ENCODE results near the gene TRAP1.
A peak's percentile ranks its signal among the peaks of the same experiment; 100 is the strongest.
"Not testable (repeated sequence)": the region's sequence is repeated elsewhere in the genome, so short reads cannot be mapped to it uniquely, and the experiment has no call there.

TRAP1 gene

GRCh38 chr16:3661922-3662321 is 55.4 kb downstream of the TRAP1 start:
- H3K4me1 Mint-ChIP-seq (ENCODE audit: low read depth) = peaks cover 25% of the 10 kb centered on the region
- no peak overlapping the region for H3K4me3 Mint-ChIP-seq
- H3K9me3 Mint-ChIP-seq = no peaks in the 10 kb centered on the region
- H3K27ac Mint-ChIP-seq = no peak overlapping the region
- H3K27me3 Mint-ChIP-seq = no peaks in the 10 kb centered on the region
- peaks cover 71% of the 10 kb centered on the region for H3K36me3 Mint-ChIP-seq (ENCODE audit: low read depth)

GRCh38 chr16:3661311-3661710 is 56.0 kb downstream of the TRAP1 start:
- Mint-ChIP-seq H3K4me3 (no peak overlapping the region), H3K4me1 (ENCODE audit: low read depth) (peaks cover 27% of the 10 kb centered on the region), H3K27ac (peak overlapping the region; percentile 59), H3K9me3 (no peaks in the 10 kb centered on the region), H3K36me3 (ENCODE audit: low read depth) (peaks cover 72% of the 10 kb centered on the region), H3K27me3 (no peaks in the 10 kb centered on the region)

GRCh38 chr16:3659251-3659650 is 58.1 kb downstream of the TRAP1 start:
- Mint-ChIP-seq H3K27me3 (no peaks in the 10 kb centered on the region), H3K4me3 (no peak overlapping the region), H3K27ac (peak overlapping the region; percentile 82), H3K4me1 (ENCODE audit: low read depth) (peaks cover 22% of the 10 kb centered on the region), H3K36me3 (ENCODE audit: low read depth) (peaks cover 64% of the 10 kb centered on the region), H3K9me3 (no peaks in the 10 kb centered on the region)

- peaks cover 22% of the 10 kb centered on the region for H3K4me1 Mint-ChIP-seq (ENCODE audit: low read depth)
- peaks cover 65% of the 10 kb centered on the region for H3K36me3 Mint-ChIP-seq (ENCODE audit: low read depth)
- H3K27ac Mint-ChIP-seq = peak overlapping the region; percentile 8
- H3K27me3 Mint-ChIP-seq = no peaks in the 10 kb centered on the region
- H3K4me3 Mint-ChIP-seq = no peak overlapping the region
- H3K9me3 Mint-ChIP-seq = no peaks in the 10 kb centered on the region
These were observed 60.5 kb downstream of the TRAP1 start for GRCh38 chr16:3656491-3657468.

GRCh38 chr16:3656160-3656490 is 61.2 kb downstream of the TRAP1 start:
- H3K9me3 Mint-ChIP-seq, H3K4me3 Mint-ChIP-seq, H3K27ac Mint-ChIP-seq, H3K27me3 Mint-ChIP-seq: not testable (repeated sequence)
- peaks cover 63% of the 10 kb centered on the region for H3K36me3 Mint-ChIP-seq (ENCODE audit: low read depth)
- peaks cover 22% of the 10 kb centered on the region for H3K4me1 Mint-ChIP-seq (ENCODE audit: low read depth)

GRCh38 chr16:3655396-3656159 is 61.7 kb downstream of the TRAP1 start:
- H3K9me3 Mint-ChIP-seq = no peaks in the 10 kb centered on the region
- H3K27ac Mint-ChIP-seq = no peak overlapping the region
- peaks cover 22% of the 10 kb centered on the region for H3K4me1 Mint-ChIP-seq (ENCODE audit: low read depth)
- peaks cover 61% of the 10 kb centered on the region for H3K36me3 Mint-ChIP-seq (ENCODE audit: low read depth)
- H3K4me3 Mint-ChIP-seq = no peak overlapping the region
- H3K27me3 Mint-ChIP-seq = no peaks in the 10 kb centered on the region

GRCh38 chr16:3655030-3655395 is 62.3 kb downstream of the TRAP1 start:
- Mint-ChIP-seq H3K36me3 (ENCODE audit: low read depth) (peaks cover 59% of the 10 kb centered on the region), H3K27ac (no peak overlapping the region), H3K27me3 (no peaks in the 10 kb centered on the region)

GRCh38 chr16:3654249-3654991 is 62.9 kb downstream of the TRAP1 start, which contains the start of gene DNASE1:
Gene DNASE1 (plus strand): TSS chr16:3654691. CDS start chr16:3655374, 683 bp downstream.
- Mint-ChIP-seq H3K9me3 (no peaks in the 10 kb centered on the region), H3K27ac (no peak within 1 kb of the TSS), H3K36me3 (ENCODE audit: low read depth) (peaks cover 56% of the 10 kb centered on the region), H3K27me3 (no peaks in the 10 kb centered on the region), H3K4me3 (no peak within 1 kb of the TSS), H3K4me1 (ENCODE audit: low read depth) (peaks cover 16% of the 10 kb centered on the region)

More at GRCh38 chr16:3655030-3655395, 62.3 kb downstream of the TRAP1 start:
- H3K4me3 Mint-ChIP-seq = no peak overlapping the region
- H3K9me3 Mint-ChIP-seq = no peaks in the 10 kb centered on the region
- H3K4me1 Mint-ChIP-seq (ENCODE audit: low read depth) = peaks cover 22% of the 10 kb centered on the region

GRCh38 chr16:3652373-3653195 is 64.7 kb downstream of the TRAP1 start:
- Mint-ChIP-seq H3K4me1 (ENCODE audit: low read depth) (peaks cover 9% of the 10 kb centered on the region), H3K4me3 (no peak overlapping the region), H3K9me3 (no peaks in the 10 kb centered on the region), H3K36me3 (ENCODE audit: low read depth) (peaks cover 40% of the 10 kb centered on the region), H3K27ac (no peak overlapping the region), H3K27me3 (no peaks in the 10 kb centered on the region)

GRCh38 chr16:3651461-3652372 is 65.6 kb downstream of the TRAP1 start:
- H3K4me3 Mint-ChIP-seq = no peak overlapping the region
- no peak overlapping the region for H3K27ac Mint-ChIP-seq
- peaks cover 32% of the 10 kb centered on the region for H3K36me3 Mint-ChIP-seq (ENCODE audit: low read depth)
- no peaks in the 10 kb centered on the region for H3K4me1 Mint-ChIP-seq (ENCODE audit: low read depth)
- no peaks in the 10 kb centered on the region for H3K27me3 Mint-ChIP-seq
- no peaks in the 10 kb centered on the region for H3K9me3 Mint-ChIP-seq

GRCh38 chr16:3650631-3651265 is 66.6 kb downstream of the TRAP1 start:
- Mint-ChIP-seq H3K9me3 (no peaks in the 10 kb centered on the region), H3K36me3 (ENCODE audit: low read depth) (peaks cover 29% of the 10 kb centered on the region), H3K27me3 (no peaks in the 10 kb centered on the region), H3K4me3 (no peak overlapping the region), H3K27ac (peak overlapping the region; percentile 8), H3K4me1 (ENCODE audit: low read depth) (no peaks in the 10 kb centered on the region)

GRCh38 chr16:3646348-3646920 is 70.9 kb downstream of the TRAP1 start:
- H3K4me1 Mint-ChIP-seq (ENCODE audit: low read depth) = no peaks in the 10 kb centered on the region
- no peak overlapping the region for H3K4me3 Mint-ChIP-seq
- no peak overlapping the region for H3K27ac Mint-ChIP-seq
- H3K27me3 Mint-ChIP-seq = no peaks in the 10 kb centered on the region
- H3K36me3 Mint-ChIP-seq (ENCODE audit: low read depth) = peaks cover 13% of the 10 kb centered on the region
- no peaks in the 10 kb centered on the region for H3K9me3 Mint-ChIP-seq
